Retinal pigment epithelial cell (primary cell): Measurements from ENCODE around the gene TMC8.

Source experiments
- DNase-seq: peaks from one replicate; pipeline ENCODE4 v3.0.0-alpha.2; 2010; ENCODE audit warnings: low read depth
- H3K4me3 ChIP-seq: 2 replicates; pipeline ENCODE4 v1.5.1; 2011; ENCODE audit warnings: mild to moderate bottlenecking, low read length, control low read depth, moderate library complexity
- CTCF ChIP-seq: conservative IDR thresholded peaks from 2 replicates; pipeline ENCODE4 v1.5.1; 2011; ENCODE audit warnings: low read depth, low read length, control low read depth, inconsistent platforms

TMC8 gene

GRCh38 chr17:78105101-78105500 lies 25.5 kb upstream of the TMC8 start:
- DNase-seq = peak; percentile 72
- H3K4me3 ChIP-seq = peak overlapping the region; percentile 41
- no peak for TF ChIP-seq CTCF

- DNase-seq = no peak
- H3K4me3 ChIP-seq = peak overlapping the region; percentile 41
- no peak for TF ChIP-seq CTCF
Observed at GRCh38 chr17:78105551-78105950, 25.0 kb upstream of the TMC8 start.

GRCh38 chr17:78106211-78106610 lies 24.4 kb upstream of the TMC8 start:
- no peak for DNase-seq
- TF ChIP-seq CTCF = no peak
- H3K4me3 ChIP-seq = no peak overlapping the region

- H3K4me3 ChIP-seq = no peak overlapping the region
- no peak for TF ChIP-seq CTCF
- DNase-seq = no peak
Observed at GRCh38 chr17:78107457-78107856, 23.1 kb upstream of the TMC8 start.

- no peak overlapping the region for H3K4me3 ChIP-seq
- no peak for DNase-seq
- TF ChIP-seq CTCF = no peak
Observed at GRCh38 chr17:78107976-78108725, 22.4 kb upstream of the TMC8 start.

GRCh38 chr17:78108726-78109488 lies 21.7 kb upstream of the TMC8 start:
- no peak for DNase-seq
- TF ChIP-seq CTCF = no peak
- H3K4me3 ChIP-seq = no peak overlapping the region

- TF ChIP-seq CTCF = no peak
- DNase-seq = no peak
- H3K4me3 ChIP-seq = no peak overlapping the region
Observed at GRCh38 chr17:78109489-78109761, 21.1 kb upstream of the TMC8 start.
